Karpas-422 (cell line): ENCODE data around the gene RLBP1. TPM values are rescaled to one million over a fixed set of nuclear protein-coding genes. Genes with fewer than 3 reads are reported as not detected.
"Not testable (repeated sequence)": the region's sequence is repeated elsewhere in the genome, so short reads cannot be mapped to it uniquely, and the experiment has no call there.

Experiments
- DNase-seq: peaks from one replicate; pipeline ENCODE4 v3.0.0-alpha.2; 2015
- H2AFZ ChIP-seq: fragments of 200-600 bp; sonication (generic); 2 replicates; pipeline ENCODE4 v1.6.1; 2014; ENCODE audit warnings: antibody characterized with exemption, low read length, mixed read lengths
- H3K27ac ChIP-seq: fragments of 200-600 bp; sonication (generic); 2 replicates; pipeline ENCODE4 v1.5.1; 2014; ENCODE audit warnings: mild to moderate bottlenecking, low read length, moderate library complexity
- H3K27me3 ChIP-seq: fragments of 200-600 bp; sonication (generic); 2 replicates; pipeline ENCODE4 v1.6.1; 2014; ENCODE audit warnings: low read length, mixed read lengths
- H3K36me3 ChIP-seq: fragments of 200-600 bp; sonication (generic); 2 replicates; pipeline ENCODE4 v1.6.1; 2014; ENCODE audit warnings: low read length, mixed read lengths; ENCODE audit not compliant: insufficient read depth
- H3K4me1 ChIP-seq: fragments of 200-600 bp; sonication (generic); 2 replicates; pipeline ENCODE4 v1.6.1; 2014; ENCODE audit warnings: mild to moderate bottlenecking, low read length, mixed read lengths
- H3K4me2 ChIP-seq: fragments of 200-600 bp; sonication (generic); 2 replicates; pipeline ENCODE4 v1.6.1; 2014; ENCODE audit warnings: low read length, low read depth, mild to moderate bottlenecking; ENCODE audit not compliant: poor library complexity, severe bottlenecking
- H3K4me3 ChIP-seq: fragments of 200-600 bp; sonication (generic); 2 replicates; pipeline ENCODE4 v1.5.1; 2014; ENCODE audit warnings: mild to moderate bottlenecking, antibody characterized with exemption, low read length, mixed read lengths
- H3K79me2 ChIP-seq: fragments of 200-600 bp; sonication (generic); 2 replicates; pipeline ENCODE4 v1.6.1; 2014; ENCODE audit warnings: mild to moderate bottlenecking, low read length, mixed read lengths
- H3K9ac ChIP-seq: fragments of 200-600 bp; sonication (generic); 2 replicates; pipeline ENCODE4 v1.6.0; 2014; ENCODE audit warnings: low read length
- H3K9me2 ChIP-seq: fragments of 200-600 bp; sonication (generic), shearing (Covaris generic); replicated peaks from 2 replicates; pipeline ENCODE4 v1.6.0; 2014; ENCODE audit warnings: mild to moderate bottlenecking, low read length, moderate library complexity; ENCODE audit not compliant: insufficient read depth
- H3K9me3 ChIP-seq: fragments of 300-700, 200-600 bp; sonication (generic); 2 replicates; pipeline ENCODE4 v1.6.1; 2014; ENCODE audit warnings: low read length, mixed read lengths
- H4K20me1 ChIP-seq: fragments of 200-600 bp; sonication (generic); 2 replicates; pipeline ENCODE4 v1.6.1; 2014; ENCODE audit warnings: mild to moderate bottlenecking, antibody characterized with exemption, low read length, low read depth; ENCODE audit not compliant: insufficient read depth
- total RNA-seq: library from RNA; depleted of rRNA; stranded (reverse); fragments of >200 nt; shearing (Covaris generic); gene quantifications from 2 replicates; pipeline ENCODE4 v1.2.3, GENCODE V29; 2014; ENCODE audit warnings: low replicate concordance; rRNA removed

RLBP1 gene
- total RNA-seq: not detected in 2 replicates

GRCh38 chr15:89221543-89221942 lies at the start of gene RLBP1:
TSS of gene RLBP1 (minus strand) at chr15:89221579. CDS start at chr15:89218975, 2,604 bp downstream.
- Histone ChIP-seq H3K27ac (no peak within 1 kb of the TSS), H3K9me3 (no peaks in the 10 kb centered on the region), H3K27me3 (no peaks in the 10 kb centered on the region), H4K20me1 (no peaks in the 10 kb centered on the region), H3K79me2 (no peaks in the 10 kb centered on the region), H3K4me2 (no peak within 1 kb of the TSS), H3K4me1 (no peaks in the 10 kb centered on the region), H3K9ac (no peak within 1 kb of the TSS), H2AFZ (no peak within 1 kb of the TSS), H3K9me2 (no peaks in the 10 kb centered on the region), H3K4me3 (no peak within 1 kb of the TSS), H3K36me3 (no peaks in the 10 kb centered on the region)
- DNase-seq: no peak

GRCh38 chr15:89250142-89250541 lies 28.8 kb upstream of the RLBP1 start:
- H2AFZ ChIP-seq, H3K4me2 ChIP-seq, H3K9ac ChIP-seq, H3K9me3 ChIP-seq, H4K20me1 ChIP-seq, H3K4me3 ChIP-seq, H3K27ac ChIP-seq, H3K27me3 ChIP-seq, H3K9me2 ChIP-seq, DNase-seq: not testable (repeated sequence)
- Histone ChIP-seq H3K4me1 (peaks cover 13% of the 10 kb centered on the region), H3K36me3 (peaks cover 66% of the 10 kb centered on the region), H3K79me2 (peaks cover 66% of the 10 kb centered on the region)

GRCh38 chr15:89248584-89248983 lies 27.2 kb upstream of the RLBP1 start:
- Histone ChIP-seq H3K4me1 (peaks cover 14% of the 10 kb centered on the region), H2AFZ (no peak overlapping the region), H4K20me1 (no peaks in the 10 kb centered on the region), H3K27me3 (no peaks in the 10 kb centered on the region), H3K36me3 (peaks cover 52% of the 10 kb centered on the region), H3K9me3 (no peaks in the 10 kb centered on the region), H3K4me3 (no peak overlapping the region), H3K9me2 (no peaks in the 10 kb centered on the region), H3K79me2 (peaks cover 66% of the 10 kb centered on the region), H3K9ac (no peak overlapping the region), H3K27ac (no peak overlapping the region), H3K4me2 (no peak overlapping the region)
- DNase-seq: no peak

- Histone ChIP-seq H4K20me1 (no peaks in the 10 kb centered on the region), H3K4me2 (no peak overlapping the region), H2AFZ (no peak overlapping the region), H3K27ac (no peak overlapping the region), H3K27me3 (no peaks in the 10 kb centered on the region), H3K4me1 (peaks cover 20% of the 10 kb centered on the region), H3K36me3 (peaks cover 51% of the 10 kb centered on the region), H3K79me2 (peaks cover 66% of the 10 kb centered on the region), H3K4me3 (no peak overlapping the region), H3K9me2 (no peaks in the 10 kb centered on the region), H3K9me3 (no peaks in the 10 kb centered on the region), H3K9ac (no peak overlapping the region)
- no peak for DNase-seq
Observed at GRCh38 chr15:89247446-89247845, 26.1 kb upstream of the RLBP1 start.

GRCh38 chr15:89244574-89244903 lies 23.2 kb upstream of the RLBP1 start:
- Histone ChIP-seq H3K36me3 (peaks cover 33% of the 10 kb centered on the region), H3K4me2 (peak overlapping the region; percentile 84), H3K9me3 (no peaks in the 10 kb centered on the region), H3K4me3 (peak overlapping the region; percentile 89), H3K79me2 (peaks cover 54% of the 10 kb centered on the region), H2AFZ (peak overlapping the region; percentile 74), H3K9ac (peak overlapping the region; percentile 83), H4K20me1 (no peaks in the 10 kb centered on the region), H3K4me1 (peaks cover 20% of the 10 kb centered on the region), H3K27ac (peak overlapping the region; percentile 80), H3K27me3 (no peaks in the 10 kb centered on the region), H3K9me2 (no peaks in the 10 kb centered on the region)
- no peak for DNase-seq

GRCh38 chr15:89243691-89244573 lies 22.6 kb upstream of the RLBP1 start, which contains the start of gene FANCI:
TSS of gene FANCI (plus strand) at chr15:89243979. CDS start at chr15:89247648, 3,669 bp downstream.
- H3K4me3 ChIP-seq: peak within 1 kb of the TSS; percentile 89
- peaks cover 20% of the 10 kb centered on the region for H3K4me1 ChIP-seq
- H3K27me3 ChIP-seq: no peaks in the 10 kb centered on the region
- peak within 1 kb of the TSS; percentile 80 for H3K27ac ChIP-seq
- peak within 1 kb of the TSS; percentile 91 for H2AFZ ChIP-seq
- peaks cover 27% of the 10 kb centered on the region for H3K36me3 ChIP-seq
- peak; percentile 99 for DNase-seq
- H4K20me1 ChIP-seq: no peaks in the 10 kb centered on the region
- H3K9me3 ChIP-seq: no peaks in the 10 kb centered on the region
- H3K79me2 ChIP-seq: peaks cover 49% of the 10 kb centered on the region
- H3K9me2 ChIP-seq: no peaks in the 10 kb centered on the region
- peak within 1 kb of the TSS; percentile 84 for H3K4me2 ChIP-seq
- peak within 1 kb of the TSS; percentile 83 for H3K9ac ChIP-seq

- peaks cover 19% of the 10 kb centered on the region for H3K36me3 ChIP-seq
- no peaks in the 10 kb centered on the region for H4K20me1 ChIP-seq
- no peak overlapping the region for H3K27ac ChIP-seq
- H3K4me3 ChIP-seq: peak overlapping the region; percentile 89
- no peaks in the 10 kb centered on the region for H3K9me3 ChIP-seq
- peak overlapping the region; percentile 83 for H3K9ac ChIP-seq
- peak overlapping the region; percentile 91 for H2AFZ ChIP-seq
- no peaks in the 10 kb centered on the region for H3K9me2 ChIP-seq
- DNase-seq: no peak
- H3K27me3 ChIP-seq: no peaks in the 10 kb centered on the region
- peaks cover 20% of the 10 kb centered on the region for H3K4me1 ChIP-seq
- peak overlapping the region; percentile 84 for H3K4me2 ChIP-seq
- H3K79me2 ChIP-seq: peaks cover 41% of the 10 kb centered on the region
Observed at GRCh38 chr15:89243046-89243690, 21.8 kb upstream of the RLBP1 start.
